Activated CD4-positive, alpha-beta T cell treated with anti-CD3 and anti-CD28 coated beads, Interleukin-2, amount 50 U/mL, for 16 hours (primary cell): ENCODE measurements around the gene FBF1.

Source experiments
- DNase-seq: peaks from one replicate; pipeline ENCODE4 v3.0.0-alpha.2; 2020

FBF1 gene

DNA sequence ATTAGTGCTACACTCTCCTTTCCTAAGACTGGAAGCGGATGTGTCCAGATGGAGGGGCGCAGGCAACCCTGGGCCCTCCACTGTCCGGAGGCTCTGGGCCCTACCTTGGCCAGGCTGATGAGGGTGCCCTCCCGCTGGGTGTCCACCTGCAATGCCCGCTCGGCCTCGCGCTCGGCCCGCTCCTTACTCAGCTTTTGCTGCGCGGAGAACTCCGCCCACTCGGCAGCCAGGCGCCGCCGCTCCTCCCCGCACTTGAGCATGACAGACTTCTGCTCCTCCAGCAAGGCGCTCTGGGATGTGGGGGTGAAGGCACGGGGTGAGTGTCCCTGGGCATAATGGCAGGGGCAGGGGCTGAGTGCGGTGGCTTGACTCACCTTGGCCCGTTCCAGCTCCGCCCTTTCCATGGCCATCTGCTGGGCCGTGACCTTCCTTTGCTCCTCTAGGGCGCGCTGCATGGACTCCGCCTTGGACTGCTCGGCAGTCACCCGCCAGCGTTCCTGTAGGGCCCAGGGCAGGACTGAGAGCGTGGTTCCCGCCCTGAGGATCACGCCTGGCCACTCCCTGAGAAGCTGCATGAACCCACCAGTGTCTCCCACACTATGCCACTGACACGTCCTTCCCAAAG is 26.1 kb downstream of the FBF1 start:
- DNase-seq, result no peak

DNA sequence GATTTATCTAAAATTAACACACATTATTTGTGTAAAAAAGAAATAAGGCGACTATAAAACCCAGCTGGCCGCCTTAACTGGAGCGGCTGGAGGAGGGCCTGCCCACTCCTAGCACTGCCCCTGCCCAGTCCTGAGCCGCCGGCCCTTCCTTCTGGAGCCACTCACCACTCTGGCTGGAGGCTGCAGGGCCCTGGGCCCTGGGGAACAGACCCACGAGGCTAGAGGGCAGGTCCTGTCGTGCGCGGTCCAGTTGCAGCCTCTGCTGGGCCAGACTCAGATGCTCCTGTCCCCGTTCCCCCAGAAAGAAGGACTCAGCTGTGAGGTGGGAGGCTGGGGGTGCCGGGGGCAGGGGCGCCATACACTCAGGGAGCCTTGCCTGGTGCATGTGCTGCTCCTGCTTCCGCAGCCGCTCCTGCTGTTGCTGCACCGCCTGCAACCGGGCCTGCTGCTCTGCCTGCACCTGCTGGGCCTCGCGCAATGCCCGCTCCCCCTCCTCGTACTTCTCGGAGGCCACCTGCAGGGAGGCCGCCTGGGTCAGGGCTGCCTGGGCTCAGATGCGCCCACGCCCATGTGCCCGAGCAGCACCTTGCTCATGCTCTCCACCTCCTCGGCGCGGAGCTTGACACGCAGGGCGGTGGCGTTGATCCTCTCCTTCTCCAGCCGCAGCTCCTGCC is 27.2 kb downstream of the FBF1 start:
- DNase-seq, result no peak

DNA sequence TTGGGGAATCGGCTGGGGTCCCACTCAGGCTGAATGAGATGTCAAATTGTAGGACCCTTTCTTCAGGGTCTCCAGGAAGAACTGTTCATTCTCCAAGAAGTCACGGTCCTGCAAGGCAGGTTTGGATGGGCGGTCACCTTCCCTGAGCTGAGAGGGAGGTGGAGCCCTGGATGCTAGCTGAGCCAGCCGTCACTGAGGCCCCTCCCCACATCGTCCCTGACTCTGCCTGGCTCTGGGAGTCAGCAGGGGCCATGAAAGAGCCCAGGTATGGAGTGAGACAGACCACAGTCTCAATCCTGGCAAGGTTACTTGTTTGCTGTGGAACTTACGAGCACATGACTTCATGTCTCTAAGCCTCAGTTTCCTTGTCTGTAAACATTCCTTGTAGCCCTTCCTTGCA is 30.1 kb downstream of the FBF1 start:
- DNase-seq, result no peak

DNA sequence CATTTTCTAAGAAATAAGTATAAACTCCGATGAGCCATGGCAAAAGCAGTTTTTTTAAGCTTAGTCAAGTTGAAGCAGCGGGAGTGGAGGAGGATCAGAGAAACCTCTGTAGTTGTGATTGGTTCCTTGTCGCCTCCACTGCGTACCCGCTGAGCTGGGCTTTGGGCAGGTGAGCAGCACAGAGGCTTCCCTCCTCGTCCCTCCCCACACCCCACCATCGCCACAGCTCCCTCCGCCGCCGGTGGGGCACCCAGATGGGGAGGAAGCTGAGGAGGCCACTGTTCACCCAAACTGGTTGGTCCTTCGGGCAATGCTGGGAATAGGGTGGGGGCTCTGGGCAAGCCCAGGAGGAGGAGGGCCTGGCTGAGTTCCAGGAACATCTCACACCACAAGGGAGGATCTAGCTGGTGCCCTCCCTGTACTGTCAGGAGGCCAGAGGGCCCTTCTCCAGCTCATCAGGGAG is 31.0 kb downstream of the FBF1 start:
- no peak for DNase-seq

DNA sequence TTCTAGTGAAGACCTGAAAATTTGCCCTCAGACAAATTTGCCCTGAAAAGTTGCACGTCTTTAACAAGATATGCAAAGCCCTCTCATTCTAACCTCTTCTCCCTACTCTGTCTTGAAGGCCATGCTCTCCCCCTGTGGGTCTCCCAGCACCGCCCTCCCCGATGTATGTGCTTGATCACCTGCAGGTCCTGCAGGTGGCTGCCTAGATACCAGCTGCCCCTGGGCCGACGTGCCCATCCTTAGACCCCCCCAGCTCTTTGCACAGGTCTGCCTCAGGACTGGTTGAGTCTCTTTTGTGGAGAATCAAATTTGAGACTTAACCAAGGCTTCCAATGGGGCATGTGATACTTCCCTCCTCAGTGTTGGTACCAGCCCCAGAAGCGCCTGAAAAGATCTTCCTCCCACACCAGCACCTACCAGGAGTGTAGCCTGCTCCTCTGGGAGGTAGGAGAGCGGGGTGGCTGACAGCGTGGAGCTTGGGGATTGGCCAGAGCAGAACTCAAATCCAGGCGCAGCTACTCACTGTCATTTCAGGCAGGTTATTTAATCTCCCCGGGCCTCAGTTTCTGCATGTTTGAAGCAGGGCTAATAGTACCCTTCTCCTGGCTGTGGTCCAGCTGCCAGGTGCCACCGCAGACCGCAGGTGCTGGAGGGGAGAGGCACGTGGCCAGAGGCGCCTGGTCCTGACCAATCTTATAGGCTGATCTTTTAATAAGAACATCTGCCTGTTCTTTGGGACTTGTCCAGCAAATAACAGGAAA is 31.6 kb downstream of the FBF1 start:
- DNase-seq, result no peak

DNA sequence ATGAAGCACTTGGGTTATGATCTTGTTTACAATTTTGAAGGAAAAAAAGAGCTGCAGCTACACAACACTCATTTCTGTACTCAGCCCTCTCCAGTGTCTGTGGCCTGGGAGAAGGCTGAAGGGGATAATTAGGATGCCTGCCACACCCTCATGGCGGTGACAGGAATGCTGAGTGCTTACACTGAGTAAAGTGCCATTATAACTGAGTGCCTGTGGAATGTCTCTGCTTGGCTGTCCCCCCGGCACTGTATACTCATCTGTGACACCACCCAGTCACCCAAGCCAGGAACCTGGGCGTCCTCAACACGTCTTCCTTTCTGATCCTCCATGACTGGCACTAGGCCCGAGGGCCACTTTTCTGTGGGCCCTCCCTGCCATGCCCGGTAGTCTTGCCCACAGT is 32.6 kb downstream of the FBF1 start:
- no peak for DNase-seq

DNA sequence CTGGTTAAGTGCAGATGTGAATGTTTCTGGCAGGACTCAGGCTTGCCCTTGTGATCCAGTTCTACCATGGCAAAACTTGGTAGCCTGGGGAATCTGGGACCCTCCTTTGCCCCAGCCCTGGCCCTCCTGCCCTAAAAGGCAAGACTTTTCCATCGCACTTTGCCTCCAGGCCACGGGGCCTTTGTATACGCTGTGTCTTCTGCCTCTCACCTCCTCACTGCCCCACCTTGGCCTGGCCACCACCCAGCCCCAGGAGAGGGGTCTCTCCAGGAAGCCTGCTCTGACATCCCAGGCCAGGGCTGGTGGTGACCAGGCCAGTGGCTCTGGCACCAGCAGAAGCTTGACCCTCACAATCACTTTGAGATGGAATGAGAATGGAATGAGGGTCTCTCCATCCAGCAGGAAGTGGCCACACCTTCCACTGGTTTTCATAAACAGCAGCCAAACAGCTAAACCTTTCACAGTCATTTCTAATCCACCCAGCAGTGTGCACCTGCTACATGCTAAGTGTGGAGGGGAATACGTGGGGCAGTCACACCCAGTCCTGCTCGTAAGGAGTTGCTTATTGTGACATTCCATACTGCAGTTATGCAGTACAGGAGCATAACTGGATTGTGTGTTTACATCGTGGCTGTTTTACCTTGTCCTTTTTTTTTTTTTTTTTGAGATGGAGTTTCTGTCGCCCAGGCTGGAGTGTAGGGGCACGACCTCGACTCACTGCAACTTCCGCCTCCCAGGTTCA is 34.5 kb downstream of the FBF1 start:
- DNase-seq, result no peak

DNA sequence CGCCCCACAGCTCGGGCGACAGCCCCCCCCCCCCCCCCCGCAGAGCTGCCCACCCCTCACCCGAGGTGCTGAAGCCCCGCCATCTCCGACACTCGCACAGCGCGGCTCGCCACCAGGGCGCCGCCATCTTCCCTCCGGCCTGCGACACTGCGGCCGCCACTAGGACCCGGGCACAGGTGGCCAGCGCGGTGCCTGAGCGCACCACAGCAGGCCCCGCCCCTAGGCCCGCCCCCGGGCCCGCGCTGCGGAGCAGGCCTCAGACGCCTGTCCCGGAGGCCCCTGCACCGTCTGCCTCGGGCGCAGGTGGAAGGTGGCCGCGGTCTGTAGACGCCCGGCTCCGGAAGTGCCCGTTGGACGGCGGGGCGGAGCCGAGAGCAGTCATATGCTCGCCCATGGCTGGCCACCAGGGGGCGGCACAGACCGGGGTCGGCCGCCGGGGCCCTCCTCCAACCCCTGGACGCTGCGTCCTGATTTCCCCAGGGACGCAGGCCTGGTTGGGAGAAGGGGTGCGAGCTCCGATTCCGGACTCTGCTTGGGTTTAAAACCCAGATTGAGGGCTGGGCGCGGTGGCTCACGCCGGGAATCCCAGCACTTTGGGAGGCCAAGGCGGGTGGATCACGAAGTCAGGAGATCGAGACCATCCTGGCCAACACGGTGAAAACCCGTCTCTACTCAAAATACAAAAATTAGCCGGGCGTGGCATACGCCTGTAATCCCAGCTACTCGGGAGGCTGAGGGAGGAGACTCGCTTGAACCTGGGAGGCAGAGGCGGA is 35.9 kb downstream of the FBF1 start, which contains the start of gene MRPL38:
Gene MRPL38, minus strand, starts transcription at position 136 of the 773 bp plus-strand sequence. Its CDS starts 9 bp downstream, at position 127.
- peak; percentile 98 for DNase-seq

DNA sequence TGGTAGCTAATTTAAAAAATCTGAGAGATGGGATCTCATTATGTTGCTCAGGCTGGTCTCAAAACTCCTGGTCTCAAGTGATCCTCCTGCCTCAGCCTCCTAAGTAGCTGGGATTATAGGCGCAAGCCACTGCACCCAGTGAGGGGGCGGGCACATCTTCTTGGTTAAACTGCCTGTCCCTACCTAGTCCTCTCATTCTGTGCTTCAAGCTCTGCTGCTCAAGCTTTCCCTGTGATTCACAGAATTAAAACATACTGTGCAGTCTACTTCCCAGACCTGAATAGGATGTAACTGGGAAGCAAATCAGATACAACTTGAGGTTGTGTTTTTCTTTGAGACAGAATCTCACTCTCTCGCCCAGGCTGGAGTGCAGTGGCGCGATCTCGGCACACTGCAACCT is 38.4 kb downstream of the FBF1 start:
- no peak for DNase-seq

DNA sequence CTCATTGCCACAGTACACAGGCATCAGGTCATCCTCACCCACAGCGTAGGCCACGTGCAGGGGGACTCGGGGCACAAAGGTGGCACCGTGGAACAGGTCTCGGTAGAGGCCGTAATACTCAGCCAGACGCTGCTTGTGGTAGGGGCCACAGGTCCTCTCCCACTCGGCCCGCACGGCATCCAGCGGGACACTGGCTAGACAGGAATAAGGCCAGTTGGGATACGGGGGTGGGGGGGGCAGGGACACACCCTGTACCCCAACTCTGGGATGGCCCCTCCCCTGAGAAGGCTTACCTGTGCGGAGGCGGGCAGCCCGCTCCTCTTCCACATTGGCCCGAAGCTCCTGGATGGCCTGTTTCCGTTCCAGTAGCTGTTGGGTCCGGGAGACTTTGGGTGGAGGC is 39.1 kb downstream of the FBF1 start:
- no peak for DNase-seq

DNA sequence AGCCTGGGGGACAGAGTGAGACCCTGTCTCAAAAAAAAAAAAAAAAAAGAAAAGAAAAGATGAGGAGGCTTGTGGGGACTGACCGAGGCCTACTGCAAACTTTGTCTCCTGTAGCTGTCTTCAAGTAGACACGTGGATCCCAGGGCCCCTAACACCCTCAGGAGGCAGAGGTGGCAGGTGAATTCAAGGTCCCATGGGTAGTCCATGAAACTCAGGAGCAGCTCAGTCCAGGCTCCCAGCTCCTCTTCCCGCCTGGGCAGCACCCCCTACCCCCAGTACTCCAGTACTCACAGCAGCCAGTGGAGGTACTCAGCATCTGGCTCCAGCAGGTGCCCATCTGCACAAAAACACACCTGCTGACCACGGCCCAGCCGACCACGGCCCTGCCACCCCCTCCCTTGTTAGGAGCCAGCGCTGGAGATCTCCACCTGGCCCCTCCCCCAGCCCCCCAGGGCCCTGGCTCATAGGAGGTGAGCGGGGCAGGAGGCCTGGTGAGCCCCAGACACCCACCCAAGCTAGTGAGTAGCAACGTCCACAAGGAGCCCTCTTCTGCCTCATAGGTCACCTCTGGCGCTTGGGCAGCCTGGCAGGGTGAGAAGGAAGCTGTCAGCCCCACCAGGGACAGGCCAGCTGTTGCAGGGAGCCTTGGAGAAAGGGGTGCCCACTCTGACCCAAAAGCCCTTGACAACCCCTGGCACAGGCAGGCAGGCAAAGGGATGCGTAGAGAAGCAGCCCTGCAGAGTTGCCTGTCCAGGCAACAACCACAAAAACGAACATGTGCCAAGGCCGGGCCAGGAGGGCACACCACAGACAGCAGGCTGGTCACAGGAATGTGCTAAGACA is 39.9 kb downstream of the FBF1 start:
- DNase-seq, result no peak

DNA sequence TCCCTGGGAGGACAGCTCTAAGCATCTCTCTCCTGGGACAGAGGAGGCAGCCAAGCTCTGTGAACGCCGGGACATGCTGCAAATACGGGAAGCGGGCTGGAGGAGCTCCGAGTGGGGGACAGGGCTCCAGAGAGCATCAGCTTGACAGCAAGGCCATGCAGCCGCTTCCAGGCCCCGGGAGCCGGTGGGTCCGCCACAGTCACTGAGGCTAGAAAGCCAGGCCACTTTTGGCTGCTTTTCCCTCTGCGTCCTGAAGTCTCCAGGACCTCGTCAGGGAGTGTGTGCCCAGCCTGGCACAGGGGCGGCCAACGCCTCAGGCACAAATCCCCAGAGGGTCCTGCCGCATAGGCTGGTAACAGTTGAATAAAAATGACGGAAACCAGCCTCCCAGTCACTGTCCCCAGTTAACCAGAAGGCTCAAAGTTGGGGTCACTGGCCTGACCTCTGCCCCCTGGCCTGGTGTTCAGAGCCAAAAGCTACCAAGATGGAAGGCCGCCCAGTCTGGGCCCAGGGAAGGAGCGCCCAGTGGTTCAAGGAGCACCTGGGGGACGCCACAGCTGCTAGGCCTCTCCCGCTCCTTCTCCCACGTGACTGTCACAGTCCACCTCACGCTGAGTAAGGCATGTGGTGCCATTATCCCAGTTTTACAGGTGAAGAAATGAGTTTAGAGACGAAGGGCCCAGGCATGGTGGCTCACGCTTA is 40.9 kb downstream of the FBF1 start:
- no peak for DNase-seq

DNA sequence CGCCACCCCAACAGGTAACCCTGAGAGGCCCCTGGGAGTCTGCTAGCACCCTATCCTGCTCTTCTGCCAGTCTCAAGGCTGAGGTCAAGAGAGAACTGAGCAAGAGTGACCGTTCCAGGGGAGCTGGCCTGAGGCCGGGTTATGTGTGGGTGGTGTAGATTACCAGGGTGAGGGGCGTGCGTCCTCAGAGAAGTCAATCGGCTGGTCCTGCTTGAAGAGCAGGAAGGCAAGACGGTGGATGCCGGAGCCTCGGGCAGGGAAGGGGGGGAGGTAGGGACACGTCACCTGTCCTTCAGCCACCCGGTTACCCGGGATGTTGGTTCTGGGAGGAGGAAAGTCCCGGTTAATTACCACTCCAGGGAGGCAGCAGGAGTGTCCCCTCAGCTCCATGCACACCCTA is 41.5 kb downstream of the FBF1 start:
- no peak for DNase-seq

DNA sequence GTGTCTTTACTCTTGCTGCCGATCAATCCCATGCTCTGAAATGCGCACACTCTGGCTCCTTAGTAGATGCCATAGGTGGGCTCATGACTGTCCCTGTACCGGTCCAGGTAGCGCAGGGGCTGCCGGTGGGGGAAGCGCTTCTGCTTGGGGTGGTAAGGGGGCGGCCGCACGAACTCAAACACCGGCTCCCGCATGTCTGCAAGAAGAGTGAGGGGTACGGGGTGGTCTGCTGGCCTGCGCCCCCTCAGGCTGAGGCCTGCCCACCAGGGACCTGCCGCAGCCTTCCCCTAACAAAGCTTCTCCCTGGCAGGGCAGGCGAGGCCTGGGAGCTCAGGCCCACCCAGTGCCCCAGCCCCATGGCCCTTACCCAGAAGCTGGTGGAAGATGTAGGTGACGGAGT is 42.1 kb downstream of the FBF1 start:
- no peak for DNase-seq

DNA sequence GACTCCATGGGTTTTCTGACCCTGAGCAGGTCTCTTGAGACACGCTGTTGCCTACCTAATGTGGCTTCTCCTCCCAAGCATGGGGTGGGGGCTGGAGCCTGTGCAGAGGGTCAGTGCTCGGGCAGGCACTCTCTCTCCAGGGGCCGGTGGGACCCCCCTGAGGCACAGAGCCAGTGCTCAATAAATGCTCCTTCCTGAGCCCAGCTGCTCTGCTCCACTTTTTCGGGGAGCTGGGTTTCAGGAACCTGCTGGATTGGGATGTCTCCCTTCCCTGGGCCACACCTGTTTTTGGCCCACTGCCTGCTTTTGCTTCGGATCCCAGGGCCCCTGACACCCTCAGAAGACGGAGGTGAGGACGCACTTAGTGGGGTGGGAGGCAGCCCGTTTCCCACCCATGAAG is 42.8 kb downstream of the FBF1 start:
- no peak for DNase-seq

DNA sequence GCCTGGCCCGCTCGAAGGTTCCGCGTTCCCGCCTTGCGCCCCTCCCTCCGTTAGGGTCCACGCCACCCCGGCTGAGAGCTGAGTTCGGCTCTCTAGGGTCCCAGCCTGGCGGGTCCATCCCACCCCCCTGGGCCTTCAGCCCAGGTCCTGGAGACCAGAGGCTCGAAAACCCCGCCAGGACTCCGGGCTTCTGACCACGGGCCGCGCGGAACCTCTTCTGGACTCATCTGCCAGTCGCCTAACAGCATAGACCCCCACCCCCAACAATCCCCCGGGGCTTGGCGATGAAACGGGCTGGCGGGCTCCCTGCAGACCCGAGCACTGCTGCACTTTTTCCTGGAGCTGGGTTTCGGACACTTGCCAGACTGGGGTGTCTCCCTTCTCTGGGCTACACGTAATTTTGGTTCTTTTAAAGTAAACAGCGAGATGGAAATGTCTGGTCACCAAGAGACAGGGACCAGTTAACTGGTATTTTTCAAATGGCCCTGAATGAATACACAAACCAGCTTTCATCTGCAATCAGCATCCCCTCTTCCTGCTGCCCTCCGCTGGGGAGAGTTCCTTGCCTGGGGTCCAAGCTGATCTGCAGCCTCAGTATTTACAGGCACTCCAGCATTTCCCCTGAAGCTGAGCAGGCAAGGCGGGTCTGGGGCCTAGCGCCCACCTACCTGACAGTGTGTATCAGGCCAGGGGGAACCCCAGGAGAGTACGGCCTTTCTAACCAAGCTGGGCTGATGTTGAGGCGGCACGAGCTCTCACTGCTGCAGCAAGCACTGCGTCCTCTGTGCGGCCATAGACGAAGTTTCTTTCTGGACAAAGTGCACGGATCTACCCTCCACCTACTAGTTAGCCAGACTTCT is 43.5 kb downstream of the FBF1 start:
- DNase-seq, result no peak

DNA sequence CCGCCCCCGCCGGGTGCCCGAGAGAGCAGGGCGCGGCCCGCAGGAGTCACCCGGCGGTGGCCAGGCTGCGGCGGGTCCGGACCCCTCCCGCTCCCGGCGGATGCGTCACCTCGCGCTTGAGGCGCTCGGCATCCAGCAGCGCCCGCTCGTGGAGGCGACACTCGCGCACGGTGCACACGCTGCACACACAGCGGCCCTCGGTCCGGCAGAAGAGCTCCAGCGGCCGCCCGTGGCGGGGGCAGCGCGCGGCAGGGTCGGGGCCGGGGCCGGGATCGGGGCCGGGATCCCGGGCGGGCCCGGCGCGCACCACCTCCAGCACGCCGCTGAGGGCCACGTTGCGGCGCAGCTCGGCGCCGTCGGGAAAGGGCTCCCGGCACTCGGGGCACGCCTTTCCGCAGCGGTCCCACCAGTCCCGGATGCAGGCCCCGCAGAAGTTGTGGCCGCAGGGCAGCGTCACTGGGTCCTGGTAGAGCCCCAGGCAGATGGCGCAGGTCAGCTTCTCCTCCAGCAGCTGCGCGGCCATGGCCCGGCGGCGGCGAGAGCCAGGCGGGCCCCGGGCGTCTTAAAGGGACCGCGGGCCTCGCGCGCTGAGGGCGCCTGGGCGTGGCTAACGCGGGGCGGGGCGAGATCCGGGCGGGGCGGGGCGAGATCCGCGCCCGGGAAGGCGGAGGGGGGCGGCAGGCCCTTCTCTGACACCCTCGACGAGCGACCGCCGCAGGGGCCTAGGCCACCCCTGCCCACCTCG is 44.3 kb downstream of the FBF1 start, which contains the start of gene TRIM65:
Gene TRIM65, minus strand, starts transcription at position 537 of the 745 bp plus-strand sequence. Its CDS starts 14 bp downstream, at position 523.
- peak; percentile 81 for DNase-seq

DNA sequence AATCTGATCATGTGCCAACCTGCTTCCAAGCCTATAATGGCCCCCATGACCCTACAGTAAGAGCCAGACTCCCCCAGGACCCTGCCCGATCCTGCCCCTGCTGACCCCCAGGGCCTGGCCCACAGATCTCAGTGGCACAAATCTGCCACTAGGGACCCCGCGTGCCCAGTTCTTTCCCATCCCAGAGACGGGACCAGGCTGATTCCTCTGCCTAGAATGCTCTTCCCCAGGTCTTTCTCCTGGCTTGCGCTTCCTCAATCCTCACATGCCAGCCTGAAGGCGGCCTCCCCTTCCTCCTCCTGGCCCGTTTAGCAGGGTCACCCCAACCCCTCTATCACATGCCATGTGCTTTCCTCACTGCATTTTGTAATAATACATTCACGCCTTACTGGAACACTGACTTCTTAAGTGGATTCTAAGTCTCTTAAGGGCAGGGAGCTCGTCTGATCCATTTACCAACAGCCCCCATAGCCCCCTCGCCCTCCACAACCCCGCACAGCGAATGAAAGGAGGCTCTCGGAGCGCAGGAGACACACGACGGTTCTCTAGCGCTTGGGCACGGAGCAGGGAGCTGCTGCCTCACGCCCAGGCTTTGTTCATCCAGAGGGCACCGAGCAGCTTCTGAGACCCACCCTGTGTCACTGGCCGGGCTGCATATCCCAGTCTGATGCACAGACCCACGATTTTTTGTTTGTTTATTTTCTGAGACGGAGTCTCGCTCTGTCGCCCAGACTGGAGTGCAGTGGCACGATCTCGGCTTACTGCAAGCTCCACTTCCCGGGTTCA is 45.3 kb downstream of the FBF1 start:
- DNase-seq, result peak; percentile 30
